D721Med (cell line): Measurements from ENCODE around the gene ADAM19.

Experiments
- DNase-seq: peaks from one replicate; pipeline ENCODE4 v3.0.0; 2011; ENCODE audit warnings: low spot score; ENCODE audit not compliant: insufficient read length
- FAIRE-seq: peaks from 2 replicates; lab custom pipeline; 2011; peaks lifted over from hg19 to GRCh38; lab: Jason Lieb, UNC
- TF ChIP-seq, protein P1 (sequence below): IDR thresholded peaks from 2 replicates; pipeline ENCODE4 v1.5.1; 2012; ENCODE audit warnings: mild to moderate bottlenecking, control low read depth; ENCODE audit not compliant: insufficient read depth; ENCODE audit errors: missing control alignments

Gene ADAM19

GRCh38 chr5:157464519-157465171 lies 110.9 kb downstream of the ADAM19 start:
- DNase-seq (no peak), FAIRE-seq (no peak)
- TF ChIP-seq, protein P1, sequence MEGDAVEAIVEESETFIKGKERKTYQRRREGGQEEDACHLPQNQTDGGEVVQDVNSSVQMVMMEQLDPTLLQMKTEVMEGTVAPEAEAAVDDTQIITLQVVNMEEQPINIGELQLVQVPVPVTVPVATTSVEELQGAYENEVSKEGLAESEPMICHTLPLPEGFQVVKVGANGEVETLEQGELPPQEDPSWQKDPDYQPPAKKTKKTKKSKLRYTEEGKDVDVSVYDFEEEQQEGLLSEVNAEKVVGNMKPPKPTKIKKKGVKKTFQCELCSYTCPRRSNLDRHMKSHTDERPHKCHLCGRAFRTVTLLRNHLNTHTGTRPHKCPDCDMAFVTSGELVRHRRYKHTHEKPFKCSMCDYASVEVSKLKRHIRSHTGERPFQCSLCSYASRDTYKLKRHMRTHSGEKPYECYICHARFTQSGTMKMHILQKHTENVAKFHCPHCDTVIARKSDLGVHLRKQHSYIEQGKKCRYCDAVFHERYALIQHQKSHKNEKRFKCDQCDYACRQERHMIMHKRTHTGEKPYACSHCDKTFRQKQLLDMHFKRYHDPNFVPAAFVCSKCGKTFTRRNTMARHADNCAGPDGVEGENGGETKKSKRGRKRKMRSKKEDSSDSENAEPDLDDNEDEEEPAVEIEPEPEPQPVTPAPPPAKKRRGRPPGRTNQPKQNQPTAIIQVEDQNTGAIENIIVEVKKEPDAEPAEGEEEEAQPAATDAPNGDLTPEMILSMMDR: no peak

DNA sequence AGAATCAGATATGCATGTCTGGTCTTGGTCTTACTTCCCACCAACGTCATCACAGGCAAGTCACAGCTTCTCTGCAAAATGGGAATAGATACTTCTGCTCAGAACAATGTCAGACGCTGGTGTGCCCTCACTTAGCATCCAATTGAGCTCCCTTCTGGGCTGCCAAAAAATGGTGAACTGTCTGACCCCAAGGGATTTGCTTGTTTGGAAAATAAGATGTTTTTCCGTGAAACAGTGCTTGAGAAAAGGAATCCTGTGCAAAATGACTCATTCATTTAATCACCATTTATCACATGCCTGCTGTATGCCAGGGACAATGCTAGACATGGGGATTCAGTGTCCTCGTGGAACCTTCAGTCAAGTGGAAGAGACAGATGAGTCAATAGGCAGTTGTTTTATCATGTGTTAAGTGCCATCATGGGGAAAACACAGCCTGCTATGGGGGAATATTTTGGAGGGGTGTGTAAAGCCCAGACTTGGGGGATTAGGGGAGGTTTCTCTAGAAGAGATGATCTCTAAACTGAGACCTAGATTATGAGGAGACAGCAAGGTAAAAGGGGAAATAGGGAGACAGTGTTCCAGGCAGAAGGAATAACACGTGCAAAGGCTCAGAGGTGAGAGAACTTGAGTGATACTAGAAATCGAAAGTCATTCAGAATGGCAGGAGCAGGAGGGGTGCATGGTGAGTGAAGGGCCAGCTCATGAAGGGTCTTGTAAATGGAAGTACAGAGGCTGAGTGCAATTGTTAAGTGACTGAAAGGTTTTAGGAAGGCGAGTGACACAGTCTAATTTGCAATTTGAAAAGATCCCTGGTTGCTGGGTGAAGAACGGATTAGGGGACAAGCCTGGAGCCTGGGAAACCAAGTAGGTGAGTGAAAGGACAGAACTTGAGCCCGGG lies 111.7 kb downstream of the ADAM19 start:
- FAIRE-seq (no peak), DNase-seq (no peak)
- TF ChIP-seq, protein P1: no peak

DNA sequence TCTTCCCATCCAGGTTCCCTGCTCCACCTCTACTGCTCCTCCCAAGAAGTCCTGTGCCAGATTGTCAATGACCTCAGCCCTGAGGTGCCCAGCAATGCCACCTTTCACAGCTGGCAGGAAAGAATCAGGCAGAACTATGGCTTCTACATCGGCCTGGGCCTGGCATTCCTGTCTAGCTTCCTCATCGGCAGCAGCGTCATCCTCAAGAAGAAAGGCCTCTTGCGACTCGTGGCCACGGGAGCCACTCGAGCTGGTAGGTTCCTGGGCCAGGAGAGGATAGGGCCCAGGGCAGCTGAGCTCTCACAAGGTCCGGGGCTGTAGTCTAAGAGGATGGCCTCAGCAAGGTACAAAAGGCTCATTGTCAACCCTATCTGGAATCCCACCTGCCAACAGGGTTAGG lies 112.5 kb downstream of the ADAM19 start:
- FAIRE-seq: no peak
- TF ChIP-seq, protein P1: no peak
- no peak for DNase-seq

DNA sequence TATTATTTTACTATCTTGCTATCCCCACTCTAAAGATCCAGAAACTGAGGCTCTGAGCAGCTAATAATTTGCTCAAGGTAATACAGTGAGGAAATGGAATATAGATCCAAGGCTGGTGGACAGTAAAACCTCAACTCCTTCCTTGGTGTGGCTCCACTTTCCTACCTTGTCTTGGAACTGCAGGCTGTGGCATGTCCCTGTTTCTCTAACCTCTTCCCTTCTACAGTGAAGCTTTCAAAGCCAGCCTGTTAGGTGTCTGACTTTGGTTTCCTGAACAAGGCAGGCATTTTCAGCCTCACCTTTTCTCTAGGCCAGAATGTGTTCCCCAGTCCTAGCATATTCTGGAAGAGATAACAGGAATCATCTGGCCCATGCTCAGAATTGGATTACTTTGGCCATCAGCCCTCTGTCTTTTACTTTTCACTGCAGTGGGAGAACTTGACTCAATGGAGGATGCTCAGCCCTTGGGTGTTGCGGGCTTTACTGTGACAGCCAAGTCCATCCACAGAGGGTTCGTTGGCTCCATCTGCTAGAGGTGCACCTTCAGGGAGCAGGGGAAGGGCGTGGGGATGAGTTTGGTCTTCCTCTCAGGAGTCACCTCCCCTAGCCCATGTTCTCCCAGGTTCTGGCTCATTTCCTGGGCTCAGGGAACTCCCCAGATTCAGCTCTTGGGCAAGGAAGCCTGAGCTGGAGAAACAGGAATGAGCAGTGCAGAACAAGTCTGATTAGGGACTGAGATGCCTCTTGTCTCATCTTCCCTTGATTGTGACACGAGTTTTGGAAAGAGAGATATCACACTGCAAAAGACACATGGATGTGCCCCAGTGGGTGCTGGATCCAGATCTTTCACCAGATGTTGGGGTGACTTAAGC lies 114.4 kb downstream of the ADAM19 start:
- TF ChIP-seq, protein P1: no peak
- no peak for FAIRE-seq
- no peak for DNase-seq

DNA sequence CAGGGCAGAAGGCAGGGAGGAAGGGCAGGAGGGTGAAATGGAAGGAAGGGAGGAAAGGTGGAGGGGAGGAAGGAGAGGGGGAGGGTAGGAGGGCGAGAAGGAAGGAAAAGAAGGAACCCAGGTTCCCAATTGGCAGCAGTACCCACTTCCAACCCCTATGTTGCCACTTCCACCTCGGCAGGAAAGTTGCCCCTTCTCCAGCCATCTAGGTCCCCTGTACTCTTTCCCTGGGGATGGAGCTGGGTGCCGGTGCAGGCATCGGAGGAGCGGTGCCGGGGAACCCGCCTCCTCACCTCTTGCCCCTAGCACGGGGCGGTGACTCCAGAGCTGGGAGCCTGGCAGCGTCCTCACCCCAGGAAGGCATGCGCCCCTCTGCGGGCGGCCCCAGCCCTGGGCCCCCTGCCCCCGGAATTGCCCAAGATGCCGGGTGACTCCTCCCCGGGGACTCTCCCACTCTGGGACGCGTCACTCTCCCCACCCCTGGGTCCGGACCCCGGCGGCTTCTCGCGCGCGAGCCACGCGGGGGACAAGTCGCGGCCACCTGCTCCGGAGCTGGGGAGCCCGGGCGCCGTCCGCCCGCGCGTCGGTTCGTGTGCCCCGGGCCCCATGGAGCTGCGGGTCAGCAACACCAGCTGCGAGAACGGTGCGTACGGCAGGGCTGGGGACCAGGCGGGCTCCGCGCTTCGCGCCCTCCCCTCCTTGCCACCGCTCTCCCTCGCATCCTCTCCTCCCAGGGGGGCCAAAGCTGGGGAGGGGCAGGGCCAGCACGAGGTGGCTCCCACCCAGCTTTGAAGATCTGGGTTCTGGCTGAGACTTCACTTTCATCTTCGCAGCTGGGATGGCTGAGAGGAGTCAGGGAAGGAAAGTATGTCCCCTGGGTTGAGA lies 115.6 kb downstream of the ADAM19 start, which contains the start of gene NIPAL4:
Gene NIPAL4 (plus strand): TSS at position 499 of the 885 bp plus-strand sequence. CDS start 108 bp downstream, at position 607.
- TF ChIP-seq, protein P1: no peak
- DNase-seq: no peak
- FAIRE-seq: no peak

DNA sequence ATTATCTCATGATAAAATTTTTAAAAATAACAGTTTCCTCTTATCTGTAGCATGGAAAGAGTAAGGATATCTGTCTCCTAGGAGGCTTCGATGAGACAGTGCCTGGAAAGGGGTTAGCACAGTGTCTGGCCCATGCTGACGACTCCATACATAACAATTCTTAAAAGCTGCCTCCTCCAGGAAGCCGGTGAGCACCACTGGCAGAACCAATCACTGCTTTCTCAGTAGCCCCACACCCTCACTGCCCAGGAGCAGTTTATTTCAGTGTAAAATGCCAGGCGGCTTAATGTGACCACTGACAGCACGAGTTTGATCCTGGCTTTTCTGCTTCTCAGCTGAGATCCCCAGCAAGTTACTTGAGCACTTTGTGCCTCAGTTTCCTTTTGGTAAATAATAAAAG lies 116.7 kb downstream of the ADAM19 start:
- DNase-seq (no peak), FAIRE-seq (no peak)
- TF ChIP-seq, protein P1: no peak
